ENCODE results near the gene CLCN7. TPM values are rescaled to one million over a fixed set of nuclear protein-coding genes. Genes with fewer than 3 reads are reported as not detected.

Gene CLCN7
- total RNA-seq, 1 donor from 2014 or later, result 76.2 TPM

- TF ChIP-seq CTCF (conservative IDR thresholded peaks at IDR 0.05; ENCODE audit: low read depth, low read length), result no peak
- no peak for DNase-seq (ENCODE audit: low read depth)
- H3K4me3 ChIP-seq (ENCODE audit: low read depth, low read length), result no peak overlapping the region
Observed at GRCh38 chr16:1514507-1514906, 39.7 kb upstream of the CLCN7 start.

DNA sequence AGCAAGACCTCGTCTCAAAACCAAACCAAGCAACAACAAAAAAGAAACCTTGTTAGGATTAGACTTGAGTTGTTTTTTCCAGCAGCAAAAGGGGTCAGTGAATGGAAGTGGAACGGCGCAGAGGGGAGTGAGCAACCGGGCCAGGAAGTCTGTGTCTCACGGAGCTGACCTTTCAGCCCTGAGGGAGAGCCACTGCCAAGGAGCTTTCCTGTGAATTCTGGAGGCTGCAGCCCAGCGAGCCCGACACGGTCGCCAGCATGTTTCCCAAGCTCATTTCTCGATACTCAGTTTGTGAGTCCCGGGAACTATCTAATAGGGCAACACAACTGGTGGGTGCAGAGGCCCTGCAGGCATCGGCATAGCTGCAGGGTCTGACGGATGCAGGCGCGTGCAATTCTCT, 37.9 kb upstream of the CLCN7 start:
- TF ChIP-seq CTCF (conservative IDR thresholded peaks at IDR 0.05; ENCODE audit: low read depth, low read length), result no peak
- DNase-seq (ENCODE audit: low read depth), result no peak
- no peak overlapping the region for H3K4me3 ChIP-seq (ENCODE audit: low read depth, low read length)

DNA sequence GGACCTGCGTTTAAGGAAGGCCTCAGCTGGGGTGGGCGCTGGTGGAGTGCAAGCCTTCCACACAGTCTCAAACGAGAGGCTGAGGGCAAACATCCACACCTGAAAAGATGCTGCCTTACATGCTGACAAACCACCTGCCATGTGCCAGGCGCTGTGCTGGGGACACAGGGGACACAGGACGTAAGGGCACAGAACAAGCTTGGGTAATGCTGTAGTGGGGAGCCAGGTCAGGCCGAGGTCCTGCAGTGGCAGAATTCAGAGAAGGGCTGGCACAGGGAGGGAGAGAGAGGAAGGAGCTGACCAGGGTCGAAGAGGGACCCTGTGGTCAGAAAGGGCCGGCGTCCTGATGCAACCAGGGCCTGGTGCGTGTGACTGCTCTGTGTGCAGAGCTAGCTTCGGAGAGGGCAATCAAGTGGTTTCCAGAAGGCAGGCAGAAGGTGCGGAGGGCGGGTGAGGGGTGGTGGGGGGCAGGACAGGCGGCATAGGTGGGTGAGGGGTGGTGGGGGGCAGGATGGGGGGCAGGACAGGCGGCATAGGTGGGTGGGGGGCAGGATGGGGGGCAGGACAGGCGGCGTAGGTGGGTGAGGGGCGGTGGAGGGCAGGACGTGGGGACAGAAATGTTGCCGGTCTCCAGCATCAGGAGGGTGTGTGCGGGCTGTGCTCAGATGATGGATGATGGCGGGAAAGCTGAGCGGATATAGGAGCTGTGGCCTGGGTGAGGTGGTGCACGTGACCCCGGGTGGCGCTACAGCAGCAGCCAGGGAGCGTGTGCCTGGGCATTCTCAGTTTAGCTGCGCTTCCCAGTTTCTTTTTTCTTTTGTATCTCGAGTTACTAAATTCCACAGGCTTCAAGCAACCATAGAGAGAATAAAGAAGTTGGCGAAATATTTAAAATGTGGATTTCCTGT, 37.1 kb upstream of the CLCN7 start:
- DNase-seq (ENCODE audit: low read depth), result no peak
- no peak for TF ChIP-seq CTCF (conservative IDR thresholded peaks at IDR 0.05; ENCODE audit: low read depth, low read length)
- H3K4me3 ChIP-seq (ENCODE audit: low read depth, low read length), result no peak overlapping the region

GRCh38 chr16:1510941-1511351, 36.1 kb upstream of the CLCN7 start:
- no peak for DNase-seq (ENCODE audit: low read depth)
- no peak overlapping the region for H3K4me3 ChIP-seq (ENCODE audit: low read depth, low read length)
- no peak for TF ChIP-seq CTCF (conservative IDR thresholded peaks at IDR 0.05; ENCODE audit: low read depth, low read length)

DNA sequence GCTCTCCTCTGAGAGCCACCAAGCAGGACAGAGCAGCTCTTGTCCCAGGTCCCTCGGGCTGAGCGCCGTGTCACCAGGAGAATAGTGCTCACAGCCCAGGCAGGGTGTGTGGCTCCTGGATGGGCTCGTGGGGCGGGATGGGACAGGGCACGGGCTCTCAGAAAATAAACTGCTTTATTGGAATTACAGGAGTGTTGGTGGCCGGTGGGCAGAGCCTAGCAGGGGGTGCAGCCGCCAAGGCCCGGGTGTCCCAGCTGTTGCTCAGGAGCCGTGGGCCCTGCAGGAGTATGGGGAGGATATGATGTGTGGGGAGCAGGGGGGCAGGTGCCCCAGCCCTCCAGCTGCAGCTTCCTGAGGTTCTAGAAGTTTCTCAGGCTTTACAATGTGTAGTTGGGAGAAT, 35.4 kb upstream of the CLCN7 start:
- TF ChIP-seq CTCF (conservative IDR thresholded peaks at IDR 0.05; ENCODE audit: low read depth, low read length), result no peak
- H3K4me3 ChIP-seq (ENCODE audit: low read depth, low read length), result no peak overlapping the region
- no peak for DNase-seq (ENCODE audit: low read depth)

- no peak for TF ChIP-seq CTCF (conservative IDR thresholded peaks at IDR 0.05; ENCODE audit: low read depth, low read length)
- no peak overlapping the region for H3K4me3 ChIP-seq (ENCODE audit: low read depth, low read length)
- DNase-seq (ENCODE audit: low read depth), result no peak
Observed at GRCh38 chr16:1509307-1510221, 34.7 kb upstream of the CLCN7 start.

All from epithelial cell of proximal tubule (primary cell).